HEK293 (cell line): ENCODE measurements around the gene RTN4.

Experiments
- CTCF ChIA-PET: fragments of 350-600 bp; formaldehyde crosslinking; extraction: SDS; loops from one replicate; lab custom pipeline; 2021; ENCODE audit warnings: antibody characterized with exemption; lab: Yijun Ruan, JAX
- POLR2A ChIA-PET: fragments of 300-600 bp; formaldehyde crosslinking; extraction: SDS; loops from one replicate; lab custom pipeline; 2020; ENCODE audit warnings: antibody characterized with exemption, inconsistent platforms; lab: Yijun Ruan, JAX
- H3K27ac ChIP-seq: fragments of 200-500 bp; sonication (Bioruptor generic); 2 replicates; pipeline ENCODE4 v1.5.1; 2014; ENCODE audit warnings: low read depth, low read length, control low read depth, inconsistent platforms; ENCODE audit errors: extremely low read depth
- H3K36me3 ChIP-seq, 2 experiments: fragments of 200-500 bp in 1 of 2; sonication (Bioruptor generic) in 1 of 2; 1 replicate in 1 of 2; 2 replicates in 1 of 2; pipeline ENCODE4 v1.5.1; 2014 to 2017; ENCODE audit warnings: inconsistent platforms in 2 of 2, low read length in 2 of 2; ENCODE audit not compliant: control insufficient read depth in 2 of 2, insufficient read depth in 1 of 2
- H3K4me1 ChIP-seq: fragments of 200-500 bp; sonication (Bioruptor generic); 2 replicates; pipeline ENCODE4 v1.5.1; 2014; ENCODE audit warnings: mild to moderate bottlenecking, low read length, inconsistent platforms; ENCODE audit not compliant: control insufficient read depth, insufficient read depth
- H3K4me3 ChIP-seq: 2 replicates; pipeline ENCODE4 v1.5.1; 2011; ENCODE audit warnings: low read depth, mild to moderate bottlenecking, control low read depth, low read length, moderate library complexity
- H3K9me3 ChIP-seq: fragments of 200-500 bp; sonication (Bioruptor generic); 2 replicates; pipeline ENCODE4 v1.5.1; 2014; ENCODE audit warnings: low read depth, low read length, inconsistent platforms; ENCODE audit not compliant: control insufficient read depth, insufficient read depth
- GLI4 ChIP-seq: fragments of 450-650 bp; formaldehyde crosslinking; IDR thresholded peaks from 2 replicates; pipeline ENCODE4 v1.5.1; 2016; ENCODE audit warnings: missing biosample characterization, missing genetic modification characterization
- GLIS1 ChIP-seq: fragments of 450-650 bp; formaldehyde crosslinking; IDR thresholded peaks from 2 replicates; pipeline ENCODE4 v1.5.1; 2016; ENCODE audit warnings: missing biosample characterization, missing genetic modification characterization
- KLF7 ChIP-seq: fragments of 450-650 bp; formaldehyde crosslinking; IDR thresholded peaks from 2 replicates; pipeline ENCODE4 v1.5.1; 2016; ENCODE audit warnings: missing biosample characterization, missing genetic modification characterization, borderline replicate concordance
- SCRT2 ChIP-seq: fragments of 450-650 bp; formaldehyde crosslinking; IDR thresholded peaks from 2 replicates; pipeline ENCODE4 v1.5.1; 2016; ENCODE audit warnings: missing biosample characterization, missing genetic modification characterization
- TCF7L2 ChIP-seq: IDR thresholded peaks from 2 replicates; pipeline ENCODE4 v1.6.1; 2011; ENCODE audit warnings: low read depth, mild to moderate bottlenecking, inconsistent platforms, low read length, moderate library complexity, borderline replicate concordance
- ZIC2 ChIP-seq: fragments of 450-650 bp; formaldehyde crosslinking; IDR thresholded peaks from 2 replicates; pipeline ENCODE4 v1.5.1; 2016; ENCODE audit warnings: missing biosample characterization, missing genetic modification characterization
- ZNF112 ChIP-seq: fragments of 450-650 bp; formaldehyde crosslinking; IDR thresholded peaks from 2 replicates; pipeline ENCODE4 v1.5.0; 2017; ENCODE audit warnings: missing biosample characterization, missing genetic modification characterization
- ZNF19 ChIP-seq: fragments of 450-650 bp; formaldehyde crosslinking; IDR thresholded peaks from 2 replicates; pipeline ENCODE4; 2016; ENCODE audit warnings: missing biosample characterization, missing genetic modification characterization, low read depth
- ZNF223 ChIP-seq: fragments of 450-650 bp; formaldehyde crosslinking; IDR thresholded peaks from 2 replicates; pipeline ENCODE4 v1.5.1; 2016; ENCODE audit warnings: missing biosample characterization, missing genetic modification characterization
- ZNF530 ChIP-seq: fragments of 450-650 bp; formaldehyde crosslinking; IDR thresholded peaks from 2 replicates; pipeline ENCODE4 v1.5.1; 2016; ENCODE audit warnings: low read depth, missing biosample characterization, missing genetic modification characterization
- ZNF600 ChIP-seq: fragments of 450-650 bp; formaldehyde crosslinking; IDR thresholded peaks from 2 replicates; pipeline ENCODE4 v1.5.1; 2016; ENCODE audit warnings: missing biosample characterization, missing genetic modification characterization
- ZNF621 ChIP-seq: fragments of 450-650 bp; formaldehyde crosslinking; IDR thresholded peaks from 2 replicates; pipeline ENCODE4 v1.5.1; 2017; ENCODE audit warnings: missing biosample characterization, missing genetic modification characterization
- ZNF837 ChIP-seq: fragments of 450-650 bp; formaldehyde crosslinking; IDR thresholded peaks from 2 replicates; pipeline ENCODE4 v1.5.1; 2016; ENCODE audit warnings: missing biosample characterization, missing genetic modification characterization
- TF ChIP-seq, protein P1 (sequence below): fragments of 450-650 bp; formaldehyde crosslinking; IDR thresholded peaks from 2 replicates; pipeline ENCODE4 v1.5.1; 2017; ENCODE audit warnings: missing biosample characterization, missing genetic modification characterization
- TF ChIP-seq, protein P2 (sequence below): fragments of 450-650 bp; formaldehyde crosslinking; optimal IDR thresholded peaks from 2 replicates; pipeline ENCODE3; 2016; ENCODE audit warnings: missing biosample characterization, mild to moderate bottlenecking, missing genetic modification characterization
- TF ChIP-seq, protein P3 (sequence below): fragments of 450-650 bp; formaldehyde crosslinking; IDR thresholded peaks from 2 replicates; pipeline ENCODE4 v1.5.1; 2016; ENCODE audit warnings: missing biosample characterization, missing genetic modification characterization, low read depth
- TF ChIP-seq, protein P4 (sequence below): fragments of 450-650 bp; formaldehyde crosslinking; IDR thresholded peaks from 2 replicates; pipeline ENCODE4 v1.5.1; 2016; ENCODE audit warnings: missing biosample characterization, missing genetic modification characterization
- TF ChIP-seq, protein P5 (sequence below): fragments of 450-650 bp; formaldehyde crosslinking; IDR thresholded peaks from 2 replicates; pipeline ENCODE4 v1.5.1; 2016; ENCODE audit warnings: missing biosample characterization, missing genetic modification characterization

Gene RTN4

DNA sequence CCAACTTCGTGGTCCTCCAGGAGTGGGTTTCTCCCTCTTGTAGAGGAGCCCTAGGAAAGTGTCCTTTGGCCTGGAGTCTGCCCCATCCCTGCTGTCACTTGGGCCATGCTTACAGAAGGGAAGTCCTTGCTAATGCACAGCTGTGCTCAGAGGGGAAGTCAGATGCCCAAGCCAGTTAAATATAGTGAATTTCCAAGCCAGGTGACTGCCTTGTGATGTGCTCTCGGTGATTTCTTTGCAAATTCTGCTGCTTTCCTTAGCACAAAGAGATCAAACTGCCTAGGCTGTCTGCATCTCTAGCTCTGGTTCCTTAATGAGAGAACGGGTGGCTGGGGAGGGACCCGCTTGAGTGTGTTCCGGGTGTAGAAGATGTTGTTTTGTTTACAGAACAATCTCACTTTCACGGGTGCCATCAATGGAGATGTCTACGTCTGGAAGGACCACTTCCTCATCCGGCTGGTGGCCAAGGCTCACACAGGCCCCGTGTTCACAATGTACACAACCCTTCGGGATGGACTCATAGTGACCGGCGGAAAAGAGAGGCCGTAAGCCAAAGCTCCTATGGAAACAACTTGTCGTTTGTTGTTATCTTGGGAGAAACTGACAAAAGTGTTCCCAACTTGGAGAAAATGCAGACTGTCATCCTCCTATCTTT is 91.4 kb downstream of the RTN4 start (continued):
- TF ChIP-seq, protein P1, sequence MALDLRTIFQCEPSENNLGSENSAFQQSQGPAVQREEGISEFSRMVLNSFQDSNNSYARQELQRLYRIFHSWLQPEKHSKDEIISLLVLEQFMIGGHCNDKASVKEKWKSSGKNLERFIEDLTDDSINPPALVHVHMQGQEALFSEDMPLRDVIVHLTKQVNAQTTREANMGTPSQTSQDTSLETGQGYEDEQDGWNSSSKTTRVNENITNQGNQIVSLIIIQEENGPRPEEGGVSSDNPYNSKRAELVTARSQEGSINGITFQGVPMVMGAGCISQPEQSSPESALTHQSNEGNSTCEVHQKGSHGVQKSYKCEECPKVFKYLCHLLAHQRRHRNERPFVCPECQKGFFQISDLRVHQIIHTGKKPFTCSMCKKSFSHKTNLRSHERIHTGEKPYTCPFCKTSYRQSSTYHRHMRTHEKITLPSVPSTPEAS: no peak
- no peak for TF ChIP-seq KLF7
- TF ChIP-seq, protein P2, sequence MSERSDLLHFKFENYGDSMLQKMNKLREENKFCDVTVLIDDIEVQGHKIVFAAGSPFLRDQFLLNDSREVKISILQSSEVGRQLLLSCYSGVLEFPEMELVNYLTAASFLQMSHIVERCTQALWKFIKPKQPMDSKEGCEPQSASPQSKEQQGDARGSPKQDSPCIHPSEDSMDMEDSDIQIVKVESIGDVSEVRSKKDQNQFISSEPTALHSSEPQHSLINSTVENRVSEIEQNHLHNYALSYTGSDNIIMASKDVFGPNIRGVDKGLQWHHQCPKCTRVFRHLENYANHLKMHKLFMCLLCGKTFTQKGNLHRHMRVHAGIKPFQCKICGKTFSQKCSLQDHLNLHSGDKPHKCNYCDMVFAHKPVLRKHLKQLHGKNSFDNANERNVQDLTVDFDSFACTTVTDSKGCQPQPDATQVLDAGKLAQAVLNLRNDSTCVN: no peak
- TF ChIP-seq, protein P3, sequence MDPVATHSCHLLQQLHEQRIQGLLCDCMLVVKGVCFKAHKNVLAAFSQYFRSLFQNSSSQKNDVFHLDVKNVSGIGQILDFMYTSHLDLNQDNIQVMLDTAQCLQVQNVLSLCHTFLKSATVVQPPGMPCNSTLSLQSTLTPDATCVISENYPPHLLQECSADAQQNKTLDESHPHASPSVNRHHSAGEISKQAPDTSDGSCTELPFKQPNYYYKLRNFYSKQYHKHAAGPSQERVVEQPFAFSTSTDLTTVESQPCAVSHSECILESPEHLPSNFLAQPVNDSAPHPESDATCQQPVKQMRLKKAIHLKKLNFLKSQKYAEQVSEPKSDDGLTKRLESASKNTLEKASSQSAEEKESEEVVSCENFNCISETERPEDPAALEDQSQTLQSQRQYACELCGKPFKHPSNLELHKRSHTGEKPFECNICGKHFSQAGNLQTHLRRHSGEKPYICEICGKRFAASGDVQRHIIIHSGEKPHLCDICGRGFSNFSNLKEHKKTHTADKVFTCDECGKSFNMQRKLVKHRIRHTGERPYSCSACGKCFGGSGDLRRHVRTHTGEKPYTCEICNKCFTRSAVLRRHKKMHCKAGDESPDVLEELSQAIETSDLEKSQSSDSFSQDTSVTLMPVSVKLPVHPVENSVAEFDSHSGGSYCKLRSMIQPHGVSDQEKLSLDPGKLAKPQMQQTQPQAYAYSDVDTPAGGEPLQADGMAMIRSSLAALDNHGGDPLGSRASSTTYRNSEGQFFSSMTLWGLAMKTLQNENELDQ (tag by site-specific recombination): no peak

DNA sequence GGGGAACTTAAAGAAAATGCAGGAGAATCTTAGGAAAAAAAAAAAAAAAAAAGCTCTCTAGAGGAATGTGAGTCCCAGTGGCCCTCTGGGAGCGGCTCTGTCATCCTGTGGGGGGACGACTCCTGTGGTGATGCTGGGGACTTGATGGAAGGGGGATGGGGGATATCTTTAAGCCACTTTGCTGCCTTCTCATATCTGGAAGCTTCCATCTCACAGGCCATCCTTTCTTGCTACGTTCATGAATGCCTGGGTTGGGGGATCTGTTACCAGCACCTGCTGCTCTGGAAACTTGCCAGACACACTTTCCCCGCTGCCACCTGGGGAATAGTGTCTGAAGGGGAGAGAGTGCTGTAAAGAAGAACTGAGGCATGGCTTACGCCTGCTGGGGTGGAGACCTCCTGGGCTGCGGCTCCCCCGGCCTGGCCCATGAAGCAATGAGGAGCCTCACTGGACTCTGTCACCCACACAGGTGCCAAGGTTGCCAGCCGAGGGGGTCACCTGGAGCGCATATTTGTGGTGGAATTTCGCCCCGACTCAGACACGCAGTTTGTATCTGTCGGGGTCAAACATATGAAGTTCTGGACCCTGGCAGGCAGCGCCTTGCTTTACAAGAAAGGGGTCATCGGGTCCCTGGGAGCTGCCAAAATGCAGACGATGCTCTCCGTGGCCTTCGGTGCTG is 92.8 kb downstream of the RTN4 start:
- POLR2A ChIA-PET: interaction anchor here (0.7 kb wide), 1 partner anchor 154 kb away, joined by 5 read pairs; no protein-coding TSS in a partner anchor
- no peaks in the 10 kb centered on the region for H3K36me3 ChIP-seq
- TF ChIP-seq ZNF112 (tag by site-specific recombination) (no peak), ZIC2 (tag by site-specific recombination) (peak; percentile 73), GLIS1 (tag by site-specific recombination) (0 out of 2 replicates have a peak, but pooled peaks have one; percentile 9), ZNF837 (no peak), ZNF223 (tag by site-specific recombination) (no peak), GLI4 (tag by site-specific recombination) (no peak)
- TF ChIP-seq, protein P4, sequence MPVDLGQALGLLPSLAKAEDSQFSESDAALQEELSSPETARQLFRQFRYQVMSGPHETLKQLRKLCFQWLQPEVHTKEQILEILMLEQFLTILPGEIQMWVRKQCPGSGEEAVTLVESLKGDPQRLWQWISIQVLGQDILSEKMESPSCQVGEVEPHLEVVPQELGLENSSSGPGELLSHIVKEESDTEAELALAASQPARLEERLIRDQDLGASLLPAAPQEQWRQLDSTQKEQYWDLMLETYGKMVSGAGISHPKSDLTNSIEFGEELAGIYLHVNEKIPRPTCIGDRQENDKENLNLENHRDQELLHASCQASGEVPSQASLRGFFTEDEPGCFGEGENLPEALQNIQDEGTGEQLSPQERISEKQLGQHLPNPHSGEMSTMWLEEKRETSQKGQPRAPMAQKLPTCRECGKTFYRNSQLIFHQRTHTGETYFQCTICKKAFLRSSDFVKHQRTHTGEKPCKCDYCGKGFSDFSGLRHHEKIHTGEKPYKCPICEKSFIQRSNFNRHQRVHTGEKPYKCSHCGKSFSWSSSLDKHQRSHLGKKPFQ (tag by site-specific recombination): no peak
- CTCF ChIA-PET: no interaction called here
- no peaks in the 10 kb centered on the region for H3K4me1 ChIP-seq
- no peaks in the 10 kb centered on the region for H3K9me3 ChIP-seq
- H3K4me3 ChIP-seq: no peak overlapping the region
- no peak overlapping the region for H3K27ac ChIP-seq

DNA sequence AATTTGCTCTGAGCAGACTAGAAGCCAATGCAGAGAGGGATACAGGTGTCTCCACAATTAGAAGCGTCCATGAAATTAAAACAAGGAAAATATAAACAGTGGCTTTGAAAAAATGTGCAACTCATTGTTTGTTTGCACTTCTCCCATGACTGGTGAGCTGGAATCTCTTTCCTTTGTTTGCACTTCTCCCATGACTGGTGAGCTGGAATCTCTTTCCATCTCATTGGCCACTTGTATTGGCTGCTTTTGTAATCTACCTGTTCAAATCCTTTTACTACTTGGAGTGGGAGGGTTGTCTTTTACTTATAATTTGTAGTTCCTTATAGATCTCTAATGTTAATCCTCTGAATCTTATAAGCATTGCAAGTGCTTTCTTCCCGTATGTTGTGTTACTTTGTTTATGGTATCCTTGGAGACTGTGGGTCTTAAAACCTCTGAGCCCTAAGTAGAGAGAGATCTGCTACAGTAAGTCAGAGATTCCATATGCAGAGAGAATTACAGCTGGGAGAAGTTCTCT is 94.1 kb downstream of the RTN4 start:
- CTCF ChIA-PET: no interaction called here
- H3K4me1 ChIP-seq: no peaks in the 10 kb centered on the region
- TF ChIP-seq ZNF530 (tag by site-specific recombination): no peak
- TF ChIP-seq ZNF19 (tag by site-specific recombination): no peak
- TF ChIP-seq, protein P5, sequence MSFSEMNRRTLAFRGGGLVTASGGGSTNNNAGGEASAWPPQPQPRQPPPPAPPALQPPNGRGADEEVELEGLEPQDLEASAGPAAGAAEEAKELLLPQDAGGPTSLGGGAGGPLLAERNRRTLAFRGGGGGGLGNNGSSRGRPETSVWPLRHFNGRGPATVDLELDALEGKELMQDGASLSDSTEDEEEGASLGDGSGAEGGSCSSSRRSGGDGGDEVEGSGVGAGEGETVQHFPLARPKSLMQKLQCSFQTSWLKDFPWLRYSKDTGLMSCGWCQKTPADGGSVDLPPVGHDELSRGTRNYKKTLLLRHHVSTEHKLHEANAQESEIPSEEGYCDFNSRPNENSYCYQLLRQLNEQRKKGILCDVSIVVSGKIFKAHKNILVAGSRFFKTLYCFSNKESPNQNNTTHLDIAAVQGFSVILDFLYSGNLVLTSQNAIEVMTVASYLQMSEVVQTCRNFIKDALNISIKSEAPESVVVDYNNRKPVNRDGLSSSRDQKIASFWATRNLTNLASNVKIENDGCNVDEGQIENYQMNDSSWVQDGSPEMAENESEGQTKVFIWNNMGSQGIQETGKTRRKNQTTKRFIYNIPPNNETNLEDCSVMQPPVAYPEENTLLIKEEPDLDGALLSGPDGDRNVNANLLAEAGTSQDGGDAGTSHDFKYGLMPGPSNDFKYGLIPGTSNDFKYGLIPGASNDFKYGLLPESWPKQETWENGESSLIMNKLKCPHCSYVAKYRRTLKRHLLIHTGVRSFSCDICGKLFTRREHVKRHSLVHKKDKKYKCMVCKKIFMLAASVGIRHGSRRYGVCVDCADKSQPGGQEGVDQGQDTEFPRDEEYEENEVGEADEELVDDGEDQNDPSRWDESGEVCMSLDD (tag by site-specific recombination): no peak
- TF ChIP-seq TCF7L2: no peak
- TF ChIP-seq SCRT2 (tag by site-specific recombination): 0 out of 2 replicates have a peak, but pooled peaks have one; percentile 23
- no peak for TF ChIP-seq ZNF600 (tag by site-specific recombination)
- no peak for TF ChIP-seq ZNF621 (tag by site-specific recombination)
- no peak overlapping the region for H3K27ac ChIP-seq
- H3K4me3 ChIP-seq: no peak overlapping the region
- no peaks in the 10 kb centered on the region for H3K9me3 ChIP-seq
- H3K36me3 ChIP-seq: no peaks in the 10 kb centered on the region
- POLR2A ChIA-PET: interaction anchor here (1.0 kb wide), 1 partner anchor 563 kb away, joined by 3 read pairs; the partner anchor contains the start of gene CFAP36
